Effector memory CD4-positive, alpha-beta T cell (primary cell): ENCODE results near the gene NCK2.
A peak's percentile ranks its signal among the peaks of the same experiment; 100 is the strongest.

Source experiments
- DNase-seq, 3 donors: peaks; one replicate each; pipeline ENCODE4 v3.0.0-alpha.2; 2020
- H3K27ac ChIP-seq: 2 replicates; pipeline ENCODE4 v1.7.0; 2013; ENCODE audit warnings: mild to moderate bottlenecking, low read length, moderate library complexity; ENCODE audit not compliant: insufficient read depth, poor library complexity, severe bottlenecking
- H3K27me3 ChIP-seq: replicated peaks from 2 replicates; pipeline ENCODE4 v1.7.0; 2013; ENCODE audit warnings: mild to moderate bottlenecking, low read length; ENCODE audit not compliant: insufficient read depth, control insufficient read depth, poor library complexity, severe bottlenecking
- H3K36me3 ChIP-seq: 2 replicates; pipeline ENCODE4 v1.7.0; 2013; ENCODE audit warnings: mild to moderate bottlenecking, low read length, moderate library complexity; ENCODE audit not compliant: control insufficient read depth, insufficient read depth
- H3K4me1 ChIP-seq: 2 replicates; pipeline ENCODE4 v1.7.0; 2013; ENCODE audit warnings: low read length, mild to moderate bottlenecking; ENCODE audit not compliant: control insufficient read depth, insufficient read depth, poor library complexity, severe bottlenecking
- H3K4me3 ChIP-seq: 2 replicates; pipeline ENCODE4 v1.7.0; 2013; ENCODE audit warnings: low read length, low read depth, mild to moderate bottlenecking; ENCODE audit not compliant: insufficient read depth, poor library complexity, severe bottlenecking
- H3K9me3 ChIP-seq: 2 replicates; pipeline ENCODE4 v1.7.0; 2013; ENCODE audit warnings: mild to moderate bottlenecking, low read length, moderate library complexity; ENCODE audit not compliant: control insufficient read depth

The NCK2 gene

DNA sequence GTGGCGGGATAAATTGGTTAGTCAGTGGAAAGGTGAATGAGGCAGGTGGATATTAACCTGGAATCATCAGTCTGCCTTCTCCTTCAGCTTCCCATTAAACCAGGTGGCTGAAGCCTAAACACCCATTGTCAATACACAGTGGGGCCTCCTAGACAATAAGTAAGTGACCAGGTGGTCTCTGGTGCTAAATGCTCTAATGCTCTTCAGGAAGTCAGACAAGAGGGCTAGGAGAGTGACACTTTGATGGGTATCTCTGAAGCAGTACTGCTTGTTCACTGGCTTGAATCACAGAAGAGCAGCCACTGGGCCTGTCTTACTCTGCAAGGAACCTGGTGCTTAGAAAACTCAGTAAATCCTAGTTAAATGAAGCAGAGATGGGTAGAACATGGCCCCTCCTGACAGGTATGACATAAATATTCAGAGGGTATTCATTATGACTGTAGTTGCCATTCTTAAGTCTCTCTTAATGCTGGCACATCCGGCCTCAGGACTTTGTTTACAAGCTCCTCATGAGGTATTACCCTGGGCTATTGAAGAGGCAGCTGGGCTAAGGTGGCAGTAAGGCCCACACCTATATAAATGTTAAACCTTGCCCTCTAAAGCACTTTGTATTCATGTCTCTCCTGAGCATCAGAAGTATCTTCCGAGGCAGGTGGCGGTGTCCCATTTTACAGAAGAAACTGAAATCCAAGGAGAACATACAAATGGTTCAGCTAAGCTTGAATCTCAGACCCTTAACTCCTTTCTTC, 104.9 kb downstream of the NCK2 start:
- Histone ChIP-seq H3K27ac (peak overlapping the region; percentile 12), H3K4me3 (no peak overlapping the region), H3K4me1 (peaks cover 24% of the 10 kb centered on the region)

DNA sequence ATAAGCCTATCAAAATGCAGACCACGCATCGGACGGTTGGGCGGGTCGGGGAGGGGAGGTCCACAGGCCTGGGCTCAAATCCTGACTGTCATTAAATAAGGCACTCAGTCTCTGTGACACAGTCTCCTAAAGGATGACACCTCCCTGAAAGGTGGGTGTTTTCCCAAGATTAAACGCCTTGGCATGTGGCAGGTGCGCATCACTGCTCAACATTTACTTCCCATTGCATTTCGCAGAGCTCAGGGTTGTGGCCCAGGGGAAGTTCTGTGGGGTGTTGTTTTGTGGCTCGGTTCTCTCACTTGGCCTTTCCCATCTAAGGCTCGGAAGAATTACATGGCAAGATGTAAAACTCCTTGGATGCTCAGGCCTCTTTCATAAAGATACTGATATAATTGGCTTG, 107.4 kb downstream of the NCK2 start:
- H3K27ac ChIP-seq = no peak overlapping the region
- H3K4me1 ChIP-seq = peaks cover 25% of the 10 kb centered on the region
- no peaks in the 10 kb centered on the region for H3K27me3 ChIP-seq
- DNase-seq = no peak
- no peaks in the 10 kb centered on the region for H3K9me3 ChIP-seq
- peaks cover 9% of the 10 kb centered on the region for H3K36me3 ChIP-seq
- H3K4me3 ChIP-seq = no peak overlapping the region

More for the DNA sequence above, 104.9 kb downstream of the NCK2 start:
- Histone ChIP-seq H3K9me3 (no peaks in the 10 kb centered on the region), H3K36me3 (no peaks in the 10 kb centered on the region), H3K27me3 (no peaks in the 10 kb centered on the region)
- DNase-seq = no peak

DNA sequence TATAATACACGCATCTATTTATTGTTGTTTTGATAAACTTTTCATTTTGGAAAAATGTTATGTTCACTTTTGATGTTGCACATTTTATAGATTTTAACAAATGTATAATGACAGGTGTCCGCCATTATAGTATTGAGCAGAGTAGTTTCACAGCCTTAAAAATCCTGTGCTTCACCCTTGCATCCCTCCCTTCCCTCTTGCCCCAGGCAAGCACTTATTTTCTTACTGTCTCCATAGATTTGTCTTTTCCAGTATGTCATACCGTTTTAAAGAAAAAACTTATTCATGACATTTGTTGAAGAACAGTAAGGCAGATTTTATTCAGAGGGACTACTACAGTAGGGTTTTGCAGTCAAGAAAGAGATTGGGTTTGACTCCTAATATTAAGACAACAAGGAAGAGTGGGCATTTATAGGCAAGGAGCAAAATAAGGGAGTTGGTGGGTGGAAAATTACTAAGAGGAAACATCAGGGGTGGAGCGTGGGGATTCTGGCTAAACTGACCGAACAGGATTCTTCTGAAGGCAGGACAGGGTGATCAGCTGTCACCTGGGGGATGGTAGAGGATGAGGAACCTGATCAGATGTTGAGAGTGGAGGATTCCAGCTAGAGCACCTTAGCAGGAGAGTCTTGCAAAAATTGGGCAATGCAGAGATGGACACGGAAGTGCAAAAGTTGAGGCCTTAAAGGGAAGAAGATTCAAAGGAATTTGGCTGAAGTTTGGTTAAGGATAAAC, 108.8 kb downstream of the NCK2 start:
- H3K27ac ChIP-seq = peak overlapping the region; percentile 47
- no peaks in the 10 kb centered on the region for H3K27me3 ChIP-seq
- no peak overlapping the region for H3K4me3 ChIP-seq
- DNase-seq = no peak
- H3K4me1 ChIP-seq = peaks cover 40% of the 10 kb centered on the region
- no peaks in the 10 kb centered on the region for H3K9me3 ChIP-seq
- H3K36me3 ChIP-seq = peaks cover 9% of the 10 kb centered on the region

DNA sequence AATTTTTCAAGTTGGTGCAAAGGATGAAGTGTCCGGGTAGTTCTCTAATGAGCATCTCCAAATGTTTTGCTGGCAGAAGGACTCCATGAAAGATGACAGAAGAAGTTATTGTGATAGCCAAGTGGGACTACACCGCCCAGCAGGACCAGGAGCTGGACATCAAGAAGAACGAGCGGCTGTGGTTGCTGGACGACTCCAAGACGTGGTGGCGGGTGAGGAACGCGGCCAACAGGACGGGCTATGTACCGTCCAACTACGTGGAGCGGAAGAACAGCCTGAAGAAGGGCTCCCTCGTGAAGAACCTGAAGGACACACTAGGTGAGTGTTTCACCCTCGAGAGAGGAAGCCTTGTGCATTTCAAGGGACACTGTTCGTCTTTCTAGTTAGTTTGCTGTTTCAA, 110.3 kb downstream of the NCK2 start:
- H3K36me3 ChIP-seq = peaks cover 9% of the 10 kb centered on the region
- no peak overlapping the region for H3K4me3 ChIP-seq
- H3K27ac ChIP-seq = peak overlapping the region; percentile 83

DNA sequence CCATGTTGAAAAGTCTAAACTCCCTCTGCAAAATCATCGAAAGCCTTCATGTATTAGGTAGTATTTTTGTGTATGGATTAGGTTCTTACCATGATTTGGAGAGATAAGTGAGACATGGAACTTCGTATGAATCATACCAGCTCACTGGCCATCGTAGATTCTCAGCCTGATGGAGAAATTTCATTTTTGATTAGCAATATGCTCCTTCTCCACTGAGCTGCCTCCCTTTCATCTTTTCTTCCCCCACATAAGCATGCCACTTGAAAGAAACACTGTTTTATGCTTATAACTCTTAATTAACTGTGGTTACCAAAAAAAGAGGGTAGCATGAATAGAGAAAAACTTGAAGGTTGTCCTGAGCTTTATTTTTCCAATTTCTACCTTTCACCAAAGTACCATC, 111.9 kb downstream of the NCK2 start:
- peak overlapping the region; percentile 9 for H3K4me3 ChIP-seq
- H3K9me3 ChIP-seq = no peaks in the 10 kb centered on the region
- DNase-seq = no peak
- no peaks in the 10 kb centered on the region for H3K27me3 ChIP-seq
- H3K4me1 ChIP-seq = peaks cover 51% of the 10 kb centered on the region
- H3K27ac ChIP-seq = peak overlapping the region; percentile 83
- peaks cover 9% of the 10 kb centered on the region for H3K36me3 ChIP-seq

More for the DNA sequence above, 110.3 kb downstream of the NCK2 start:
- DNase-seq = no peak
- H3K27me3 ChIP-seq = no peaks in the 10 kb centered on the region
- peaks cover 42% of the 10 kb centered on the region for H3K4me1 ChIP-seq
- no peaks in the 10 kb centered on the region for H3K9me3 ChIP-seq

DNA sequence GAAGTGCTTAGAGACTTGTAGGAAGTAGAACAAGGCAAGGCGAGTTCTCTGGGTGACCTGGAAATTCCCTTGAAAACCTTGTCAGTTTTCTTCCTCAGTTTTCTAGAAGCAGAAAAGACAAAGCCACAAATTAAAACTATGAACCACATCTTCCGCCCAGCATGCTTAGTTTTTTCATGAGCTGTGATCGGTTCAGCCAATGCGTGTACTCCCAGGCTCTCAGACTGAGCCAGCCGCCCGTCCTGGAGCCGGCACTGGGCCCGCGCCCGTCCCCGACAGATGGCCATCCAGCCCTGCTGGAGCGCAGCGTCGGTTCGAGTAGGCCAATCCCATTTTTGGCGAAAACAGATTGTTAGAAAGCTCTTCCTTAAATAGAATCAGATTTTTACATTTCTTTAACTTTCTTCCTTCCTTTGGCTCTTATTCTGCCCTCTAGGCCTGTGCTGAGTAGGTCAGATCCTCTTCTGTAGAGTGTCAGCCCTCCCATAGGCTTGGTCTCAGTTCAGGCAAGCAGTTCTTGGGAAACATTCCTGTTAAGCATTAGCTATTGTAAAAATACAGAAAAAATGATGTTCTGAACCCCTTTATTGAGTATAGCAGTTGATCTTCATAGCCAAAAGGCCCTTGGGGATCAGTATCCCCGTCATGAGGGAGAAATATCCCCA, 112.5 kb downstream of the NCK2 start:
- peaks cover 51% of the 10 kb centered on the region for H3K4me1 ChIP-seq
- H3K36me3 ChIP-seq = peaks cover 9% of the 10 kb centered on the region
- peak overlapping the region; percentile 5 for H3K4me3 ChIP-seq
- H3K9me3 ChIP-seq = no peaks in the 10 kb centered on the region
- peak overlapping the region; percentile 83 for H3K27ac ChIP-seq
- DNase-seq = peak; percentile 34 to 40 (median 36)
- H3K27me3 ChIP-seq = no peaks in the 10 kb centered on the region

DNA sequence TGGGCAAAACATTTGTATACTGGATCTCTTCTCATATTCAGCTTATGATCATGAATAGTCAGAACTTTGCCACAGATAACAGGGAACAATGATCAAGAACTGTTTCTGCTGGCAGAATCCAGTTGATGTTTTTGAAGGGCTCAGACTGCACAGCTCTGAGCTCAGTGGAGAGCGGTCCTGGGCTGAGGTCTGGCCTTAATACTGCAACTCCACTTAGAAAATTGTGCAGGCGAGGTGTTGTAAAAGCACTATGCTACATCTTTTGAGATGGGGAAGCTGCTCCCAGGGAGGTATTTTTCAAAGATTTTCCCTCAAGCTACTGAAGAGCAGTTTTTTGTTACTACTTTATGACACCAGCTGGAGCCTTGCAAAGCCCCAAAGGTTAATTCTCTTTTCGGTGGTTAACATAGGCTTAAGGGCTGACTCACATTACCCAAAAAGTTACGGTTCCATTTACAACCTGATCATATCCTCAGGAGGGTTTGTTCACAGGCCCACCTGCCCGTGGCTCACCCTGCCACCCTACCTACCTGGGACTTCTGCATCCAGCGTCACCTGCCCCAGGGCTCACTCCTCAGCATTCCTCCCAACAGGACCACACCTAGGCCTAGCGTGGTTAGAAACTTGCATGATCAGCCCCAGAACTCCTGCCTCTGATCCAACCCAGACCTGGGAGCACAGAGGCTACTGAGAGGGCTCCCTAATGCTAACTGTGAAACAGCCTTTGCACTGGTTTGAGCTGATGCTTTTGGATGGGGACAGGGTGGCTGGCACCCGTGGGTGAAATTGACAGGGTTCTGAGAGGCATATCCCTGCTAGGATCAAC, 114.4 kb downstream of the NCK2 start:
- Histone ChIP-seq H3K4me1 (peaks cover 59% of the 10 kb centered on the region), H3K27ac (peak overlapping the region; percentile 83), H3K4me3 (no peak overlapping the region), H3K36me3 (peaks cover 19% of the 10 kb centered on the region), H3K27me3 (no peaks in the 10 kb centered on the region), H3K9me3 (no peaks in the 10 kb centered on the region)
- no peak for DNase-seq

DNA sequence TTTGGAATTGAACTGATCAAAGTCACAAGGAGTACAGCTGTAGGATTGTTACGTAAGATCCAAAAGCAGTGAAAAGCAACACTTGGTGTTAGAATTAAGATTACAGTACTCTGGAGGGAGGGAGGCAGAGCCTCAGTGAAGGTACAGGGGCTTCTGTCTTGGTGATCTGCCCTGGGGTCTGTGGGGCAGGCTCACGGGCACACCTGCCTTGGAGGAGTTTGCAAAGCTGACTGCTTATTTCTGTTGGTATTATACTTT, 114.9 kb downstream of the NCK2 start:
- Histone ChIP-seq H3K36me3 (peaks cover 19% of the 10 kb centered on the region), H3K9me3 (no peaks in the 10 kb centered on the region), H3K27ac (peak overlapping the region; percentile 83), H3K4me3 (no peak overlapping the region), H3K27me3 (no peaks in the 10 kb centered on the region), H3K4me1 (peaks cover 64% of the 10 kb centered on the region)
- no peak for DNase-seq

DNA sequence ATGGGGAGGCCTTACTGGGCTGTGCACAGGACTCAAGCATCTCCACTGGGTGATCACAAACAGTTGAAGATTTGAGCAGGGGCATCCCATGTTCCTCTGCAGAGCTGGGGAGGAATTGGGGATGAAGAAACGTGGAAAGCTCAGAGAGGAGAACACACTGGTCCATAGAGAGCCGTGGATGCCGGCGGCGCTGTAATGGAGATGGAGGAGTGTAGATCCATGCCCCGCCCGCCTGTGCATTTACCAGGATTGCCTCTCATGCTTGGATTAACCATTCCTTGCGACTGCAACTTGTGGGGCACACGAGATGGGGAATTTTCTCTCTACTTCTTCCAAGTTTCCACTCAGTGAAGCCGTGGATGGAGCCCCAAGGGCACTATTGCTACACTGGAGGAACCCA, 115.9 kb downstream of the NCK2 start:
- Histone ChIP-seq H3K9me3 (no peaks in the 10 kb centered on the region), H3K27me3 (no peaks in the 10 kb centered on the region), H3K27ac (peak overlapping the region; percentile 40), H3K4me1 (peaks cover 64% of the 10 kb centered on the region), H3K4me3 (no peak overlapping the region), H3K36me3 (peaks cover 10% of the 10 kb centered on the region)
- DNase-seq = no peak
